HG03196 (cell line): ENCODE results near the gene KRTAP2-4.
"Not testable (repeated sequence)": the region's sequence is repeated elsewhere in the genome, so short reads cannot be mapped to it uniquely, and the experiment has no call there.

ENCODE experiments used
- ATAC-seq: cut with Tn5 transposase; IDR thresholded peaks from one replicate; pipeline ENCODE4 v1.9.1; 2021; ENCODE audit not compliant: unreplicated experiment

KRTAP2-4 gene

GRCh38 chr17:41065829-41066624 lies at the start of gene KRTAP2-4:
TSS of gene KRTAP2-4 (minus strand) at chr17:41065879. CDS start at chr17:41065845, 34 bp downstream.
- no peak for ATAC-seq

- ATAC-seq = no peak
Measured at GRCh38 chr17:41111151-41111885, 45.6 kb upstream of the KRTAP2-4 start.

- not testable (repeated sequence) for ATAC-seq
Measured at GRCh38 chr17:41108728-41109386, 43.2 kb upstream of the KRTAP2-4 start.

- ATAC-seq = no peak
Measured at GRCh38 chr17:41107941-41108450, 42.3 kb upstream of the KRTAP2-4 start.

- not testable (repeated sequence) for ATAC-seq
Measured at GRCh38 chr17:41105347-41105746, 39.7 kb upstream of the KRTAP2-4 start, which contains the start of gene KRTAP4-9. TSS of gene KRTAP4-9 (plus strand) at chr17:41105389. CDS start at chr17:41105389, 0 bp downstream.

- ATAC-seq = not testable (repeated sequence)
Measured at GRCh38 chr17:41104386-41105038, 38.8 kb upstream of the KRTAP2-4 start.

- ATAC-seq = no peak
Measured at GRCh38 chr17:41103896-41104295, 38.2 kb upstream of the KRTAP2-4 start.

- ATAC-seq = no peak
Measured at GRCh38 chr17:41101586-41102259, 36.0 kb upstream of the KRTAP2-4 start, which contains the start of gene KRTAP4-16. TSS of gene KRTAP4-16 (minus strand) at chr17:41102209. CDS start at chr17:41102209, 0 bp downstream.

GRCh38 chr17:41099682-41100480 lies 34.2 kb upstream of the KRTAP2-4 start:
- not testable (repeated sequence) for ATAC-seq

- ATAC-seq = no peak
Measured at GRCh38 chr17:41098481-41098880, 32.8 kb upstream of the KRTAP2-4 start.

GRCh38 chr17:41098042-41098441 lies 32.4 kb upstream of the KRTAP2-4 start, which contains the start of gene KRTAP4-8:
TSS of gene KRTAP4-8 (minus strand) at chr17:41098142. CDS start at chr17:41098084, 58 bp downstream.
- no peak for ATAC-seq

GRCh38 chr17:41096055-41096454 lies 30.4 kb upstream of the KRTAP2-4 start:
- no peak for ATAC-seq

GRCh38 chr17:41088760-41089352 lies 23.2 kb upstream of the KRTAP2-4 start:
- not testable (repeated sequence) for ATAC-seq

GRCh38 chr17:41084100-41084856 lies 18.6 kb upstream of the KRTAP2-4 start, which contains the start of gene KRTAP4-7:
TSS of gene KRTAP4-7 (plus strand) at chr17:41084150. CDS start at chr17:41084207, 57 bp downstream.
- ATAC-seq = not testable (repeated sequence)

GRCh38 chr17:41083427-41083826 lies 17.7 kb upstream of the KRTAP2-4 start:
- not testable (repeated sequence) for ATAC-seq

GRCh38 chr17:41082626-41083025 lies 16.9 kb upstream of the KRTAP2-4 start:
- no peak for ATAC-seq

GRCh38 chr17:41076788-41077187 lies 11.1 kb upstream of the KRTAP2-4 start:
- no peak for ATAC-seq

GRCh38 chr17:41073676-41074075 lies 8.0 kb upstream of the KRTAP2-4 start:
- no peak for ATAC-seq
